ENCODE results near the gene ST7. TPM values are rescaled to one million over a fixed set of nuclear protein-coding genes. Genes with fewer than 3 reads are reported as not detected.
A peak's percentile ranks its signal among the peaks of the same experiment; 100 is the strongest.

The ST7 gene
- polyA plus RNA-seq, 1 donor, result 16.2 TPM

DNA sequence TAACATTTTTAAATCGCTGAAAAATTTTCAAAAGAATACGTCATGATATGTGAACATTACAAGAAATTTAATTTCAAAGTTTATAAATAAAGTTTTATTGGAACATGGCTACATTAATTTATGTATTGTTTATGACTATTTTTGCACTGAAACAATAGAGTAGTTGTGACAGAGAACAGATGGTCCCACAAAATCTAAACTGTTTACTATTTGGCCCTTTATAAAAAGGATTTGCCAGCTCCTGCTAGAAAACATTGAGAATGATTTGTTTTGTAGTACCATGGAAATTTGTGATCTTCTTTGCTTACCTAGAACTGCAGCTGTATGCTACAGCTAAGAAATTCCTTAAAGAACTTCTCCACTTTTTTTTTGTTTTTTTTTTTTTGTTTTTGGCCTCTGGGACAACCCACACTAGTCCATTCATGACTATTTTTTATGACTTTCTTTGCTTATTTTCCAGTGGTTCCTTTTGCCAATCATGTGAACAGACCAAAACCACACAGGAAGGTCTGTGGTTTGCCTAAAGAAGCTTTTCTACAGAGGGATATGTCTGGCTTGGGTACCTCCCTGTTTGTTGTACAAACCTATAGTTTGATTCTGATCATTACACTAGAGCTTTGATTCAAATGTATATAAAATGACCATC lies 55.7 kb downstream of the ST7 start:
- no peak for DNase-seq (ENCODE audit: low read depth)

DNA sequence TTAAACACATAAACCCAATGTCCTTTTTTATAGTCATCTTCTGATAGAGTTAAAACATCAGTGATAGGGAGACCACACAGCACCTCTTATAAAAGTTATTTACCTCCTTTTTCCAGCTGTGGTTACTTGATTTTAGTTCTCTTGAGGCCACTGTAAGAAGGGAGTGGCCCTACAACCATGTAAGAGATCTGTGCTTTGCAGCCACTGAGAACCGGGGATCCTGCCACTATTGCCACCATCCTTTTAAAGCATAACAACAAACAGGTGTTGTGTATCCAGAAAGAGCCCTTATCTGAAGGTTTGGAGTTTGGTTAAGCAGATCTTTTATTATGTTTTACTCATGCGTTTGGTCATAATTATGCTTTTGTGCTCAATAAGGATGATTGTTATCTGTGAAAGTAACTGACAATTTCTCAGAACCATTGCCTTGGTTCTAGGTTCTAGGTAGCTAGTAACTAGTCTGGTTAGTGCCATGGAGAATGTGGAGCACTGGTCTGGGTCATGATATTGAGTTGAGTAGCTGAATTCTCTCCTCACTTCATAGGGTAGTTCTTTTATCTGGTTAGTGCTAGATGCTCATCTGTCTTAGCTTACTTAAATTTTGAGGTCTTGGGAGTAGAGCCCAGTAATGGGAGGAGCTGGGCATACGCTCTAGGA lies 56.5 kb downstream of the ST7 start:
- no peak for DNase-seq (ENCODE audit: low read depth)

DNA sequence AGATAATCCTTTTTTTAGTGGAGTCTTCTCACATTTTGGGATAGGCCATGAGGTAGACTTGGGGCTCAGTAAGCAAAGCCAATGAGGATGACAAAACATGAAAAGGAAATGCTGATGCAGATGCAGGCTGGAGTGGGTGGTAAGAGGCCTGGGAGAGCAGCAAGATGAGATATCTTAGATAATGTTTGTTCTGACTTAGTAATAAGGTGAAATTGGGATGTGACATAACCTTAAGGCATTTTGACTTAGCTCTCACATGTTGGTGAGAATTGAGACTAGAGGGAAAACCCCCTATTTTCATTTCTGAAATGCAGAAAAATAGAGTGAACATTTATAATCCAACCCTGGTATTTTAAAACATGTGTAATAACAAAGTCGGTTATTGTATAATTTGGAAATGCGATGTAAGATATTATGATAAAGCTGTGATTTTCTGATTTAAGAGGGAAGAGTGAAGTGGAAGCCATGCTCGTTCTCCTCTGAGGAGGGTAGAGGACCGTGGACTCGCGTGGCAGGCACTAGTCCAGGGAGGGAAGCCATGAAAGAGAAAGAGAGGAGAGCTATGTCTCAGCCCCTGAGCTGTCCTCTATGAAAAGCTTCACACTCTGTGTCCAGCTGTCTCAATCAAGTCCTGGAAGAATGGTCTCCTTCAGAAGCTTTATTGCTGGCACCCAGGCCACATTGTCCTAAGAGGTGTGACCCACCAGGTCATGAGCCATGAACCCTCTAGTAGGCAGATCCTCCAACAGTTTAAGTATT lies 57.3 kb downstream of the ST7 start:
- no peak for DNase-seq (ENCODE audit: low read depth)

DNA sequence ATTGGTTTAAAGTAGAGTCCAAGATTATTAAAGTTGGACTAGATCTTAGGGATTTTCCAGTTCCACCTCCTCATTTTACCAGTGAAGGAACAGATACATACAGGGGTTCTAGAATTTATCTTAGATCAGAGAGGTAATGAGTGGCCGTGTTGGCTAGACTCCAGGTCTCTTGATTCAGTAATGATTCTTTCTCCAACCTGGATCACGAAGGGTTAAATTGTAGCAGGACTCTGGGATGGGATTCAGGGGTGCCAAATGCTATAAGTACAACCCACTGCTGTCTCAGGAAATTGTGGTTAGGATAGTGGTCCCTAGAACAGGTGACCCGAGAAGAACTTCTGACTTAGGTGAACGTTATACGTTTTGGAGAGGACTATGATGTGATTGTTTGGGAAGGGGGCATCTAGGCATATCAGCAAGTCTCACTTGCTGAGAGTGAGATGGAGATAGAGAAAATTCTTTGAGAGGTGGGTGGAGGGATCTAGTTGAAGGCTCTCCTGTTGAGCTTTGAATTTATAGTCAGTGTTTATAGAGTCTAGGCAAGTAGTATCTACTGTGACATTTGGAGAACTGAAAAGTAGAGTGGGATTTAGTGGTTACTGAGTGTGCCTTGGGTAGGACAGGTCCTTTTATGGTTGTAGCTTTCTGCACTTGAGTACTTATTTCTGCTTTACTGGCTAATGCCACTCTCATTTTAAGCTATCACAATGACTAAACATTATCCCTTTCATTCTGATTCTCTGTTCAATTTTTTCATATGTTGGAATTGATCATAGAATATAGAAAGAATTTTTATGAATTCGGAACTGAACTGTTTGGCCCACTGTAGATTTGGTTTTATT lies 58.3 kb downstream of the ST7 start:
- DNase-seq (ENCODE audit: low read depth), result no peak

- DNase-seq (ENCODE audit: low read depth), result no peak
These were observed 59.0 kb downstream of the ST7 start for GRCh38 chr7:117012284-117012683.

- DNase-seq (ENCODE audit: low read depth), result no peak
These were observed 59.4 kb downstream of the ST7 start for GRCh38 chr7:117012696-117013095.

DNA sequence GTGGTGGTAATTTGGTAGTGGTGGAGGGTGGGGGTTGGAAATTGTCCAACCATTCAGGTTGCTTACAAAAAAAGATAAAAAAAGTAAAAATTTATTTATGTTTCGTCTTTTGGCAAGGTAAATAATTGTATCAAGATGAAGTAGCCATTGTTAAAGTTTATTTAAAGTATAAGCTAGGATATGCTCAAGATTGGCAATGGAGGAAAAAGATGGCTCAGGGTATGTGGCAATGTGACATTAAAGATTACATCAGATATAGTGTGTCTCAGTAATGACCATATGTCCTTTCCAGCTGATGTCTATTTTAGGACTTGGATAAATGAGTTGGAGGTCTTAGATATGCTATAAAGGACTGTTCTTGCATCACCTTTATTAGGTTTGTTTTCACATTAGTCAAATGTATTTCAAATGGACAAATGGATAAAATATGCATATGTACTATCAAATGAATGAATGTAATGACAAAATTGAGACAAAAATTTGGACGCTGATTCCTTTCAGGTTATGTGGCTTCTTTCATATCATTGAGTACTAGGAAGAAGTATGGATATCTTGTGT lies 60.9 kb downstream of the ST7 start:
- DNase-seq (ENCODE audit: low read depth), result no peak

DNA sequence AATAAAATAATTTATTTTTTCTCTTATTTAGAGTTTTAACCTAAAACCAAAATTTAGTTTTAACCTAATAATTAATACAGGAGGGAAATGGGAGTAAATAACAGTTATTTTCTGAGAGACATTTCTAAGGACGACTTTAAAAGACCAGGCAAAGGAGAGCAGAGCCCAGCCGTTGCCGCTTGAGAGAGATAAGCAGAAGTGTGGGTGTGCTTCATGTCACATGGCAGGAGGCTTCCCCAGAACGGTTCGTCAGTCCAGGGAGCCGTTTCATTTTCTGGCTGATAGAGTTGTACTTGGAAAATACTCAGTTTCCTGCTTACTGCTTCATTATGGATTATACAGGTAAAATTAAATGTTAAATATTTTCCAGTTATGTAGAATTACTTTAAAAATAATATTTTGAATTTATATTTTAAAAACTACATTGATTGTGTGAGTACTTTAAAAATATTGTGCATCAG lies 61.4 kb downstream of the ST7 start:
- no peak for DNase-seq (ENCODE audit: low read depth)

- DNase-seq (ENCODE audit: low read depth), result no peak
These were observed 62.2 kb downstream of the ST7 start for GRCh38 chr7:117015258-117016184.

DNA sequence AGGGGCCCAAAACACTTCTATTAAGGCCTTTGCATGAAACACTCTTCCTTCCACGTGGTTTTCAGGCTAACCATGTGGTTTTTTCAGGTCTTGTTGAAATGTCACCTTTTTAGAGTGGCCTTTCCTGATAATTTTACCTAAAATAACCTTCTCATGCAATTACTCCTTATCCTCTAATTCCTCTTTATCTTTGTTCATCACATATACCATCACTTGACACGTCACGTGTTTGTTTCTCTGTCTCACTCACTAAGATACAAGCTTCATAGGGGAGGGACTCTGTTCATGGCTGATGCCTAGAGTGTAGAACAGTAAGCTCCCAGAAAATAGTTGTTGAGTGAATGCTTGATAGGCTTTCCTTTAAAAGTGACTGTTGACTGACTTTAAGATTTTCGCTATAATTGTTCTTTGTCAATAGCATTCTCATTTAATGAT lies 63.7 kb downstream of the ST7 start:
- no peak for DNase-seq (ENCODE audit: low read depth)

- DNase-seq (ENCODE audit: low read depth), result no peak
These were observed 64.5 kb downstream of the ST7 start for GRCh38 chr7:117017702-117018266.

GRCh38 chr7:117018713-117019112 lies 65.4 kb downstream of the ST7 start:
- no peak for DNase-seq (ENCODE audit: low read depth)

DNA sequence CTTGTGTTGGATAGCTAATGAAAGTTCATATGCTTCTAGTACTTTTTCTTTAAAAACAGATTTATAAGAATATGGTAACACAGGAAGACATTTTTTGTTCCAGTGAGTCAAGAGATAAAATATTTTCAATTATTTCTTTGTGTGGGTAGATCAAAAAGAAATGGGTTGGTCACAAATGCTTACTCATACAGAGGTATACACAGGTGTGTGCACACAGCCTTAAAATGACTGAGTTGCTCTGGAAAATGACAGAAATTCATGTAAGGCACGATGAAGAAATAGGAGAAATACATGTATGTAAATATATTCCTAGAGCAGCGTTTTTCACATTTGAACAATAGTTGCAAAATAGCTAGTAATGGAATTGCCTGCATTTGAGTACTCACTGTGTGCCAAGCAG lies 66.0 kb downstream of the ST7 start:
- DNase-seq (ENCODE audit: low read depth), result no peak

GRCh38 chr7:117019786-117020590 lies 66.7 kb downstream of the ST7 start:
- peak; percentile 91 for DNase-seq (ENCODE audit: low read depth)

DNA sequence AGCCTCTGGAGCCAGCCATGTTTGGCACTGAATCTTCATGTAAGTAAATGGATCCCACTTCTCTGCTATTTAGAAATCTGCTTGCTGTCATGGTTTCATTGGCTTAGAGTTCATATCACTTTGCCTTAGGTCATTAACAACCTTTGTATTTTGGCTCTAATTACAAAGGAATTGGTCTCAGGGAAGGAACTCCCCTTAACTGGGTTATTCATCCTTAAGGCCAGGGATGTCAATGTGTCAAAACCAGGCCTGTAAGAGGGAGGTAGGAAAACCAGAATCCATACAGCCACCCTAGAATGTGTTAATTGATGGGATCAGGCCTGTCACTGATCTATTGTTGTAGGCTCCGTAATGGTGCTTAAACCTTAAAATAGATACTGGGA lies 67.3 kb downstream of the ST7 start:
- no peak for DNase-seq (ENCODE audit: low read depth)

DNA sequence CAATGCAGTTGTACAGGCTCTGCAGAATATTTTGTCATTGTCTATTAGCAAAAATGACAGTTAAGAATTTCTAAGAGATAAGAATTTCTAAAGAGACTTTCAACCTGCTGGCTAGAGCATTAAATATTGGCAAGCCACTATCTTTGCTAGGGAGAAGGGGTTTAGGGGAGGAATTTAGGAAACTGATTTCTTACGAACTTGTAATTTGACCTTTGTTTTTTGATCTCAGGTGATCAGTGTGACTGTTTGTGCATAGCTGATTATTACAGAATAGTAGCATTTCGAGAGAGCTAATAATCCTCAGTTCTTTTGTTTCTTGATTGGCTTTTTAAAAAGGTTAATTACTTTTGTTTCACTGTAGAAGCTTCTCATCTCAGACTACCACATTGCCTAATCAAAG lies 68.1 kb downstream of the ST7 start:
- no peak for DNase-seq (ENCODE audit: low read depth)

DNA sequence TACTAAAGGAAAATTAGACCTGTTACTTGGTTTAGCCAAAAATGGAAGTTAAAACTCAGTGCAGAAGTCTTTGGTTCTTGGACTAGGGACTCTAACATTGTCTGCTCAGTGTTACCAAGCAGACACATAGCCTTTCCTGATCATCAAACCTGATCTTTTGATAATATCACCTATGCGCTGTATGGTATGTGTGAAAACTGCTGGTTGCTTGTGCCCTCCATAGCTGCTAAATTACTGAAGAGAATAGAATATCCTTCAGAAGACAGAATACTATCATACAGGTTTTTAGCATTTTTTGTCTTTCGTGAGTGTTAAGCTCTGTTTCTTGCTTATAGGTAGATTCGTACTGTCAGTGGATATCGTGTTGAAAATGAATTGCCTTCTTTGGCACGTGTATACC lies 68.7 kb downstream of the ST7 start:
- DNase-seq (ENCODE audit: low read depth), result no peak

GRCh38 chr7:117023325-117023854 lies 70.1 kb downstream of the ST7 start:
- no peak for DNase-seq (ENCODE audit: low read depth)

DNA sequence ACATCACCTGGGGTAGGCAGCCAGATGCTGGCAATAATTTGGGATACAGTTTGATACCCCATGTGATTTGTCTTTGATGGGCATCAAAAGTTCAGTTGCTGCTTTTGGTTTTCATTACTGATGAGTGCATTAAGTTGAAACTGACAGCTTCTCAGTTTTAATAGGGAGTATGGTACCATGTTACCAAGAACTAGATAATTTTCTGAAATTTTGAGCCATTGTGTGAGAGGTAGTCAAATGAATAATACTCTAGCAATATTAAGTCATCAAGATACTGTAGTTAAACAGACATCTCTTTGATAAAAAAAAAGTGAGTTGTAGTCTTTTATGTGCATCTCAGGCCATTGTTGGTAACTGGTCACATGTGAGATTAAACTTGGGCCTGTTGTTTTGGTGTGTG lies 71.5 kb downstream of the ST7 start:
- DNase-seq (ENCODE audit: low read depth), result no peak

Data from forelimb muscle (tissue), 1 donor.